SU-DHL-6 (cell line): Measurements from ENCODE around the gene KIF12.

Source experiments
- H2AFZ ChIP-seq: fragments of 200-600 bp; sonication (generic); 2 replicates; pipeline ENCODE4 v1.6.1; 2014; ENCODE audit warnings: low read depth, mild to moderate bottlenecking, moderate library complexity, mixed read lengths, antibody characterized with exemption, low read length; ENCODE audit not compliant: severe bottlenecking
- H3F3A ChIP-seq: fragments of 200-600 bp; shearing (Covaris generic); 2 replicates; pipeline ENCODE4 v1.6.0; 2016; ENCODE audit warnings: antibody characterized with exemption, mild to moderate bottlenecking; ENCODE audit not compliant: insufficient read depth
- H3K27ac ChIP-seq: fragments of 200-600 bp; sonication (generic); 2 replicates; pipeline ENCODE4 v1.5.1; 2016; ENCODE audit warnings: low read depth, mild to moderate bottlenecking, low read length, moderate library complexity, mixed read lengths
- H3K27me3 ChIP-seq: fragments of 200-600 bp; sonication (generic), shearing (Covaris generic); 2 replicates; pipeline ENCODE4 v1.6.0; 2014; ENCODE audit warnings: mild to moderate bottlenecking, low read length
- H3K36me3 ChIP-seq: fragments of 200-600 bp; sonication (generic); 2 replicates; pipeline ENCODE4 v1.6.1; 2014; ENCODE audit warnings: mild to moderate bottlenecking, low read length, mixed read lengths
- H3K4me2 ChIP-seq: fragments of 300-600, 200-600 bp; shearing (Covaris generic), sonication (generic); 2 replicates; pipeline ENCODE4 v1.6.0; 2014; ENCODE audit warnings: low read length, low read depth, mild to moderate bottlenecking; ENCODE audit not compliant: poor library complexity, severe bottlenecking
- H3K4me3 ChIP-seq: fragments of 200-600 bp; sonication (generic); 2 replicates; pipeline ENCODE4 v1.5.1; 2014; ENCODE audit warnings: antibody characterized with exemption, low read length, mild to moderate bottlenecking, mixed read lengths; ENCODE audit not compliant: insufficient read depth, poor library complexity, severe bottlenecking
- H3K79me2 ChIP-seq: fragments of 200-600 bp; sonication (generic); 2 replicates; pipeline ENCODE4 v1.6.1; 2014; ENCODE audit warnings: mild to moderate bottlenecking, low read length, moderate library complexity; ENCODE audit not compliant: insufficient read depth
- H3K9ac ChIP-seq: fragments of 200-600 bp; sonication (generic); 2 replicates; pipeline ENCODE4 v1.7.0; 2014; ENCODE audit warnings: mild to moderate bottlenecking, low read length
- H3K9me2 ChIP-seq: fragments of 200-600 bp; sonication (generic); replicated peaks from 2 replicates; pipeline ENCODE4 v1.6.1; 2014; ENCODE audit warnings: low read length; ENCODE audit not compliant: insufficient read depth
- H3K9me3 ChIP-seq: fragments of 200-600 bp; sonication (generic); 2 replicates; pipeline ENCODE4 v1.6.1; 2014; ENCODE audit warnings: low read length, mixed read lengths; ENCODE audit not compliant: insufficient read depth
- H4K20me1 ChIP-seq: fragments of 200-600 bp; sonication (generic); 2 replicates; pipeline ENCODE4 v1.6.1; 2014; ENCODE audit warnings: low read depth, mild to moderate bottlenecking, antibody characterized with exemption, low read length, moderate library complexity, mixed read lengths
- CTCF ChIP-seq: fragments of 200-600 bp; sonication (generic); IDR thresholded peaks from one replicate; pipeline ENCODE4 v1.5.1; 2017; ENCODE audit warnings: antibody characterized with exemption, mild to moderate bottlenecking, low read length, moderate library complexity; ENCODE audit not compliant: insufficient read depth, poor library complexity, severe bottlenecking
- EZH2phosphoT487 ChIP-seq: fragments of 200-600 bp; sonication (generic), shearing (Covaris generic); conservative IDR thresholded peaks from 2 replicates; pipeline ENCODE4 v1.6.1; 2018; ENCODE audit warnings: mild to moderate bottlenecking, antibody characterized with exemption, low read length, moderate library complexity, mixed read lengths

Gene KIF12

GRCh38 chr9:114098936-114099668 is at the start of gene KIF12:
KIF12 (minus strand) TSS chr9:114099292; CDS start chr9:114099276, 16 bp downstream.
- no peak within 1 kb of the TSS for H3K4me3 ChIP-seq
- no peaks in the 10 kb centered on the region for H3K27me3 ChIP-seq
- no peaks in the 10 kb centered on the region for H3F3A ChIP-seq
- H3K4me2 ChIP-seq: no peak within 1 kb of the TSS
- no peak within 1 kb of the TSS for H3K9ac ChIP-seq
- H3K27ac ChIP-seq: no peak within 1 kb of the TSS
- H4K20me1 ChIP-seq: no peaks in the 10 kb centered on the region
- H3K79me2 ChIP-seq: no peaks in the 10 kb centered on the region
- H3K9me2 ChIP-seq: no peaks in the 10 kb centered on the region
- H3K9me3 ChIP-seq: no peaks in the 10 kb centered on the region
- no peak within 1 kb of the TSS for H2AFZ ChIP-seq
- TF ChIP-seq EZH2phosphoT487 (no peak), CTCF (no peak)
- H3K36me3 ChIP-seq: no peaks in the 10 kb centered on the region

GRCh38 chr9:114146735-114147134 is 47.6 kb upstream of the KIF12 start:
- Histone ChIP-seq H3K9me2 (no peaks in the 10 kb centered on the region), H3K4me3 (no peak overlapping the region), H3K79me2 (no peaks in the 10 kb centered on the region), H4K20me1 (no peaks in the 10 kb centered on the region), H3K27me3 (no peaks in the 10 kb centered on the region), H3K9me3 (no peaks in the 10 kb centered on the region), H2AFZ (no peak overlapping the region), H3K27ac (no peak overlapping the region), H3F3A (no peaks in the 10 kb centered on the region), H3K4me2 (no peak overlapping the region), H3K36me3 (no peaks in the 10 kb centered on the region), H3K9ac (no peak overlapping the region)
- TF ChIP-seq CTCF (no peak), EZH2phosphoT487 (no peak)

GRCh38 chr9:114143234-114143633 is 44.1 kb upstream of the KIF12 start:
- Histone ChIP-seq H3K27me3 (no peaks in the 10 kb centered on the region), H3K9me3 (no peaks in the 10 kb centered on the region), H3K79me2 (no peaks in the 10 kb centered on the region), H3K9me2 (no peaks in the 10 kb centered on the region), H3K4me3 (no peak overlapping the region), H3K27ac (no peak overlapping the region), H3K36me3 (no peaks in the 10 kb centered on the region), H3F3A (no peaks in the 10 kb centered on the region), H3K9ac (no peak overlapping the region), H4K20me1 (no peaks in the 10 kb centered on the region), H3K4me2 (no peak overlapping the region), H2AFZ (no peak overlapping the region)
- TF ChIP-seq EZH2phosphoT487 (no peak), CTCF (no peak)
